GM08714 (cell line): Measurements from ENCODE around the gene CLPTM1L.
"Not testable (repeated sequence)": the region's sequence is repeated elsewhere in the genome, so short reads cannot be mapped to it uniquely, and the experiment has no call there.

Experiments used
- H3K4me3 ChIP-seq: fragments of 200-500 bp; sonication (Bioruptor generic); 2 replicates; pipeline ENCODE4 v1.5.1; 2014; ENCODE audit warnings: mild to moderate bottlenecking, low read length, inconsistent platforms
- ZNF274 ChIP-seq: IDR thresholded peaks from 2 replicates; pipeline ENCODE4 v1.6.1; 2012; ENCODE audit warnings: mild to moderate bottlenecking, low read depth, low read length

CLPTM1L gene

GRCh38 chr5:1288439-1289335, 56.2 kb downstream of the CLPTM1L start:
- no peak overlapping the region for H3K4me3 ChIP-seq
- TF ChIP-seq ZNF274: no peak

- TF ChIP-seq ZNF274: no peak
These were observed 59.0 kb downstream of the CLPTM1L start for GRCh38 chr5:1285883-1286291.

DNA sequence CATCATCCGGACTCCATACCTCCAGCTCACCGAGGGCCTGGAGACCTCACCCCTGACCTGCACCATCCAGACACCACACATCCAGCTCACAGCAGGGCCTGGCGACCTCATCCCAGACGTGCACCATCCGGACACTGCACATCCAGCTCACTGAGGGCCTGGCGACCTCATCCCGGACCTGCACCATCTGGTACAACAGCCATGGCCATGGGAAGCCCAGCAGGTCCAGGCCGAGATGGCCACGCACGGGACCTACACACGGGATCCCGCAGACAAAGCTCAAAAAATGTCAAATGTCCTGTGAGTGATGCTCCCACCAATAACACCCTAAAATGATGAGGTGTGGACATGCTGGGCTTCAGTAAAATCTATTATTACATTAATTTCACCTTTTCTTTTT, 59.8 kb downstream of the CLPTM1L start:
- TF ChIP-seq ZNF274: no peak
- H3K4me3 ChIP-seq: no peak overlapping the region

More at GRCh38 chr5:1285883-1286291, 59.0 kb downstream of the CLPTM1L start:
- no peak overlapping the region for H3K4me3 ChIP-seq

- H3K4me3 ChIP-seq: not testable (repeated sequence)
These were observed 60.4 kb downstream of the CLPTM1L start for GRCh38 chr5:1284336-1284970.

GRCh38 chr5:1283729-1284041, 61.2 kb downstream of the CLPTM1L start:
- H3K4me3 ChIP-seq: not testable (repeated sequence)

- not testable (repeated sequence) for H3K4me3 ChIP-seq
These were observed 61.7 kb downstream of the CLPTM1L start for GRCh38 chr5:1282993-1283728.

DNA sequence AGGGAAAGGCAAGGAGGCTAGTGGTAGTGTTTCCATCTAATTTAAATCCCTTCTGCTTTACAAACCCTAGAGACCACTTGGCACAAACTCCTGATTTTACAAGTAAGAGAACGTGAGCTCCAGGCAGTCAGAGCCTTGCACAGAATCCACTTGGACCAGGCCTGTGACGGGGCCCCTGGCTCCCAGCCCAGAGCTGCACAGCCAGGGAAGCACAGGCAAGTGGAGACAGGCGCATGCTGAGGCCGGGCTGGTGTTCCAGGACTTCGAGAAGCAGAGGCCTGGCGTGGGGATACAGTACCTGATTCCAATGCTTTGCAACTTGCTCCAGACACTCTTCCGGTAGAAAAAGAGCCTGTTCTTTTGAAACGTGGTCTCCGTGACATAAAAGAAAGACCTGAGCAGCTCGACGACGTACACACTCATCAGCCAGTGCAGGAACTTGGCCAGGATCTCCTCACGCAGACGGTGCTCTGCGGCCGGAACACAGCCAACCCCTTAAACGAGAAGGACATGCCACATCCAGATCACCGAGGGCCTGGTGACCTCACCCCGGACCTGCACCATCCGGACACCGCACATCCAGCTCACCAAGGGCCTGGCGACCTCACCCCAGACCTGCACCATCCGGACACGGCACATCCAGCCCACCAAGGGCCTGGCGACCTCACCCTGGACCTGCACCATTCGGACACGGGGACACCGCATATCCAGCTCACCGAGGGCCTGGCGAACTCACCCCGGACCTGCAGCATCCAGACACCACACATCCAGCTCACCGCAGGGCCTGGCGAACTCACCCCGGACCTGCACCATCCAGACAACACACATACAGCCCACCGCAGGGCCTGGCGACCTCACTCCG, 62.5 kb downstream of the CLPTM1L start:
- TF ChIP-seq ZNF274: no peak

GRCh38 chr5:1281038-1281882, 63.6 kb downstream of the CLPTM1L start:
- no peak for TF ChIP-seq ZNF274
- no peak overlapping the region for H3K4me3 ChIP-seq

More for the DNA sequence above, 62.5 kb downstream of the CLPTM1L start:
- H3K4me3 ChIP-seq: no peak overlapping the region

GRCh38 chr5:1280177-1281037, 64.5 kb downstream of the CLPTM1L start:
- TF ChIP-seq ZNF274: no peak
- H3K4me3 ChIP-seq: no peak overlapping the region

DNA sequence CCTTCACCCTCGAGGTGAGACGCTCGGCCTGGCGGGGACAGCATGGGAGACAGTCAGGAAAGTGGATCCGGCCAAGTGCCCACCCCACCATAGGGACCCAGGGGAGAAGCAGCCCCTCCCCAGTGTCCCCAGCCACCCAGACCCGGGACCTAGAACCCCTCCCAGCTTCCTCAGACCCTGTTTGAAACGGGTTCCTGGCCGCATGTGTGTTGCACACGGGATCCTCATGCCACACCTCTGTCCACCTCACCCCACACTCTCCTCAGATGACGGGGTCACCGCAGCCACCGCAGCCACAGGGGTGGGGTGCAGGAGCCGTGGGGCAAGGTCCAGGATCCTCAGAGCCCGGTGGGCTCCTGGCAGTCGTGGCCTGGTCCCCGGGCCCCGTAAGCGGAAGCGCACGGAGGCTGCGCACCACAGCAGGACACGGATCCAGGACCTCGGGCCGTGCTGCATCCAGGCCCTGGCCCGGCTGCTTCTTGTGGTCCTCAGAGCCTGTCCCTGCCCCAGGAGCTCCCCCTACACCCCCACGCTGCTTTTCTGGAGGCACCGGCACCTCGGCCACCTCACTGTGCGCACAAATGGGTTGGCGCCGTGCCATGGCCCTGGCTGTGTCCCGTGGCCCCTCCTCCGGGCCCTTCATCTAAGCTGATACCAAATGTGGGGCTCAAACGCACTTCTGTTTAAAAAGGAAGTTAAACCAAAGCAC, 65.3 kb downstream of the CLPTM1L start:
- TF ChIP-seq ZNF274: no peak
- H3K4me3 ChIP-seq: no peak overlapping the region

GRCh38 chr5:1278656-1279442, 66.0 kb downstream of the CLPTM1L start:
- H3K4me3 ChIP-seq: no peak overlapping the region
- no peak for TF ChIP-seq ZNF274
